Cerebellar cortex (tissue), 1 donor: ENCODE data around the gene ABHD3.
"Not testable (repeated sequence)": the region's sequence is repeated elsewhere in the genome, so short reads cannot be mapped to it uniquely, and the experiment has no call there.

Experiments
- DNase-seq: peaks from one replicate; pipeline ENCODE4 v3.0.0-alpha.2; 2015; ENCODE audit warnings: low spot score

The ABHD3 gene

DNA sequence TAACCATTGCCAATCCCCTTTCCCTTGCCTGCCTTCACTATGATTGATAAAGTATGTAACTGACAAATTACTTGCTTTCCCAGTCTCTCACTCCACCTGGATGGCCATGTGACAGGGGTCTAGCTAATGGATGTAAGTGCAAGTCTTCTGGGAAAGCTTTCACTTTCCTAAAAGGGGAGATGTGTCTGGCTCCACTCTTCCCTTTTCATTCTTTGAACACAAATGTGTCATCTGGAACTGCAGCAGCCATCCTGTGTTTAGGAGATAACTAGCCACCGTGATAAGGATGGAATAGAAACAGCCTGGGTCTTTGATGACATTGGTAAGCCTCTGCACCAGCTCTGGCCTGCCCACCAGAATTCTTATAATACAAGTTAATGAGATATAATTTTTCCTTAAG is 54.3 kb downstream of the ABHD3 start:
- no peak for DNase-seq

DNA sequence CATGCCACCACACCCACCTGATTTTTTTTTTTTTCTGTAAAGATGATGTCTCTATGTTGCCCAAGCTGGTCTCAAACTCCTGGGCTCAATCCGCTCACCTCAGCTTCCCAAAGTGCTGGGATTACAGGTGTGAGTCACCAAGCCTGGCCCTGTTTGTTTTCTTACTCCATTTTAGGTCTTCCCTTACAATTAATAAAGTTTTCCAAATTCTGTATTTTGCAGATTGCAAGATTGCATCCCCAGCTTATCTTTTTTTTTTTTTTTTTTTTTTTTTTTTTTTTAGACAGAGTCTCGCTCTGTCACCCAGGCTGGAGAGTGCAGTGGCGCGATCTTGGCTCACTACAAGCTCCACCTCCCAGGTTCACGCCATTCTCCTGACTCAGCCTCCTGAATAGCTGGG is 64.2 kb downstream of the ABHD3 start:
- DNase-seq: not testable (repeated sequence)

GRCh38 chr18:21638822-21639221 is 65.8 kb downstream of the ABHD3 start:
- DNase-seq: no peak

DNA sequence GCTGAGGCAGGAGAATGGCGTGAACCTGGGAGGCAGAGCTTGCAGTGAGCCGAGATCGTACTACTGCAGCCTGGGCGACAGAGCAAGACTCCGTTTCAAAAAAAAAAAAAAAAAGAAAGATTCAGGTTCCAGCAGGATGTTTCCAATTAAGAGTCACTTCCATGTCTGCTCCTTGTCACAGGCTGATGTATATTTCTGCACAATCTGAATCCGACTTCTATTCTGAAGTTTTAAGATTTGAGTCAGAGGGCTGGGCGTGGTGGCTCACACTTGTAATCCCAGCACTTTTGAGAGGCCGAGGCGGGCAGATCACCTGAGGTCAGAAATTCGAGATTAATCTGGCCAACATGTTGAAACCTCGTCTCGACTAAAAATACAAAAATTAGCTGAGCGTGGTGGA is 67.8 kb downstream of the ABHD3 start:
- DNase-seq: no peak

DNA sequence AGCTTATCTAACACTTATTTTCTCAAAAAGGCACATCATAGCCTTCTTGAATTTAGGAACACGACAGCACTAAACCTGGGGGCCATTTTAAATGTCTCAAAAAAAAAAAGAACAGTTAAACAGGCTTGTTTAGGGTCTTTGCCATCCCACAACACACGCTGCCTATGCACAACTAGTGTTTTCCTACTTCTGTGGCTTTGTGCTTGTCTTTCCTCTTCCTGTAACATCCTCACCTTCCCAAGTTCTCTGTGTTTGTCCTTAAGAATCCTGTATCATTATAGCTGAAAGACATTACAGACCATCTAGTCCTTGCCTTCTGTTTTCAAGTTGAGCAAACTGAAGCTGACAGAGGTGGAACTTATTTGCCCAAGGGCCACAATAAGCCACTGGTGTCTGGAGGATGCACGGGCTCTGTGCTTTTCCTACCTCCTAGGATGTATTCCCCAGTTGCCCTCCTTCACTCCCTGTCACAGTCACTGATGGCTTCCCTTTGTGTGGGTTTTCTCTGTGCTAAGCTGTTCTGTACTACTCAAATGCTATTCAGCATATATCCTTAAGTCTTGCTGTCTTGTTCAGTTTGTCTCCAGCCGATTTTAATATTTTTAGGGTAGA is 69.9 kb downstream of the ABHD3 start:
- DNase-seq: peak; percentile 23

DNA sequence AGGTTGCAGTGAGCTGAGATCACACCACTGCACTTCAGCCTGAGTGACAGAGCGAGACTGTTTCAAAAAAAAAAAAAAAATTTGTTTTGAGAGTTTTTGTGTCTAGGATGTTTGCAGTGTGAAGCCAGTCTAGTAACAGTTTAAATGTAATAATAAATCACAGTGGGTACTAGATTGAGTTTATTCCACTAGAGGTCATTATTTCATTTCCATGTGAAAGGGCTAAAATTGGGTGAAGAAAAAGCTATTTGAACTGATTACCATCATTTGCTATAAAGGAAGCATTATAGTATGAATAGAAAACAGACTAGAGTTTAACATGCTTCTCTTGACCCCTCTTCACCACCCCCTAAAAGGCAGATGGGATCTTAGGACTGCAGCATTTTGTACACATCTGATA is 72.2 kb downstream of the ABHD3 start:
- DNase-seq: no peak

DNA sequence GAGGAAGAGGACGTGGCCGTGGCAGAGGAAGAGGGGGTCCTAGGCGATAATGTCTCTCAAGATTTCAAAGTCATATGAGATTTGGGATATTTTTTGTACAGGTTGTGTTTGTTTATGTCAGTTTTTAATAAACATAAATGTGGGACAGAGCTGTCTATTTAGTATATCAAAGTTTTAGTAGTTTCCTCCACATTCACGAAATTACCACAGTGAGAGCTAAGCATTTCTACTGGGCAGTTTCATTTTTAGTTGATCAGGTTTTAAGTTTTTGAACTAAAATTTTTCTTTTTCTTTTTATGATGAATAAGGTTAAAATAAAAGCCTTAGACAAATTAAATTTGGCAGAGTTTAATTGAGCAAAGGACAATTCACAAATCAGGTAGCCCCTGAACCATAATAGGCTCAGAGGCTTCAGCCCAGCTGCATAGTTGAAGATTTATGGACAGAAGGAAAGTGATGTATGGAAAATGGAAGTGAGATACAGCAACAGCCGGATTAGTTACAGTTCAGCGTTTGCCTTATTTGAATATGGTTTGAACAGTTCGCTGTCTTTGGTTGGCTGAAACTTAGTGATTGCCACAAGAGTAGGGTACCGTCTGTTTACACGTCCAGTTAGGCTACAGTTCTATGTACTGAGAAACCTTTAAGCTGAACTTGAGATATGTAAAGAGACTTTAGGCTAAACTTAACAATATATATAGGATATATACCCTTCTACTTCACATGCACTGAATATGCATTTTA is 75.3 kb downstream of the ABHD3 start:
- no peak for DNase-seq

- DNase-seq: not testable (repeated sequence)
Observed at GRCh38 chr18:21621640-21622039, 82.9 kb downstream of the ABHD3 start.

DNA sequence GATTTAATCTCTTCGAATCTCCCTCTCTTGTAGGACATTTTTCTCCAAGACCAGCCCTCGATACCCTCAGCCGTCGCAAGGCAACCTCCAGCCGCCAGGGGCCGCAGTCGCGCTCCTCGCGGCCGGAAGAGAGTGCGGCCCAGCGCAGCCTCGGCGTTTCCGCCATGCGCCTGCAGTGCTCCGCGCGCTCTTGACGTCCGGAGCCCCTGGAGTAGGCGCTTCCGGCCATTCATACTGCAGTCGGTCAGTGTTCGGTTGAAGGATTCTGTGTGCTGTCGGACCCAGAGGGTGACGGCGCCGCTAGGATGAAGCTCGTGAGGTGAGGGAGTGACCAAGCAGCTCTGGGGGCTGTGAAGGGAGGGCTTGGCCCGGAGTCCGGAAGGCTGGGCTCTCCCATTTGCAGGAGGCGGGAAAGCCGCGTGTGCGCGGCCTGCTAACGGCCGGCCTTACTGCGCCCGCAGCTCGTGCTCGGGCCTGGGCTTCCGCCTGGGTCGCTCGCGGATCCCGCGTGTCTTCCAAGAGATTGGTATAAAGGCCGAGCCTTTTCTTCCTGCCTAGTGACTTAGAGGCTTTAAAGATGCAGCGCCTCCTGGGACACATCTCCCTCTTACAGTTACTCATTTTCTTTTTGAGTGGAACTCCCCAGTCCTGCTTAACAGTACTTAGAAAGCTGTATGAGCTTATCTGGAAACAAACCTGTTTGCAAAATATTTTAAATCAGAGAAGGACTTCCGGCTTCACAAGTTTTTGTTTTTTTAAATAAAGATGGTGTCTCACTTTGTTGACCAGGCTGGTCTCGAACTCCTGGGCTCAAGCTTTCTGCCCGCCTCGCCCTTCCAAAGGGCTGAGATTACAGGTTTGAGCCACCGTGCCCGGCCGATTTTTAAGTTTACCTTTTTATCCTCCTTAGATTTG is 92.2 kb downstream of the ABHD3 start, which contains the start of gene SNRPD1:
SNRPD1 (plus strand) TSS at position 190 of the 915 bp plus-strand sequence; CDS start at position 306, 116 bp downstream.
- peak; percentile 87 for DNase-seq

DNA sequence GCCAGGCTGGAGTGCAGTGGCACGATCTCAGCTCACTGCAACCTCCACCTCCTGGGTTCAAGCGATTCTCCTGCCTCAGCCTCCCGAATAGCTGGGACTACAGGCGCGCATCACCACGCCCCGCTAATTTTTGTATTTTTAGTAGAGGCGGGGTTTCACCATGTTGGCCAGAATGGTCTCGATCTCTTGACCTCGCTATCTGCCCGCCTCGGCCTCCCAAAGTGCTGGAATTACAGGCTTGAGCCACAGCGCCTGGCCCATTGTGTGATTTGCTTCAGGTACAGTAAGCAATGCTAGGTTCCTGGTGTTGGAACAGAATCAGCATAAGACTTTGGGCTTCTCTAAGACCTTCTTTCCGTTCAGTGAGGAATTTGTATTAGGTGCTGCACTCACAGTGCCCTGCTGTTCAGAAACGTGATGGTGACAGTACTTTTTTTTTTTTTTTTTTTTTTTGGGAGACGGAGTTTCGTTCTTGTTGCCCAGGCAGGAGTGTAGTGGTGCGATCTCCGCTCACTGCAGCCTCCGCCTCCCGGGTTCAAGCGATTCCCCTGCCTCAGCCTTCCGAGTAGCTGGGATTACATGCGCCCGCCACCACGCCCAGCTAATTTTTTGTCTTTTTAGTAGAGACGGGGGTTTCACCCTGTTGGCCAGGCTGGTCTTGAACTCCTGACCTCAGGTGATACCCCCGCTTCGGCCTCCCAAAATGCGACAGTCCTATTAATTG is 93.0 kb downstream of the ABHD3 start:
- DNase-seq: not testable (repeated sequence)

DNA sequence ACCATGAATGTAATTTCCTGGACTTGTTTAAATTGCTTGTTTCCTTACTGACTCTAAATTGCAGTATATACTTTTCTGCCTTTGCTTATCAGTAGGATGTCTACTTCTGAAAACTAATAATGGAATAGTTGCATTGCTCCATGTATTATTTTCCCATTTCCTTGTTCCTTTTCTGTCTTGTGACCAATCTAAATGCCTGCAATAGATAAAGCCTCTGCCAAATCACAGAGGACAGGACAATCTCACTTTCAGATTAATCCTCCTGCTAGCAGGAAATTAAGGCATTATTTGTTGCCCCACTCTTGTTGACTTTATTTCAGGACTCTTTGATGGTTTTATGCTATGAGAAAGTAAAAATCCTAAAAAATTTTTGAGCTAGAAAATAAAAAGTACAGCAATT is 99.4 kb downstream of the ABHD3 start:
- no peak for DNase-seq

GRCh38 chr18:21604671-21605070 is 99.9 kb downstream of the ABHD3 start:
- no peak for DNase-seq

GRCh38 chr18:21602299-21602587 is 102.3 kb downstream of the ABHD3 start:
- no peak for DNase-seq
